HCT116 (cell line): ENCODE measurements around the gene CFAP54. TPM values are rescaled to one million over a fixed set of nuclear protein-coding genes. Genes with fewer than 3 reads are reported as not detected.

ENCODE experiments used
- ATAC-seq: fragments of 200-7000 bp; cut with Tn5 transposase; 2 replicates; pipeline ENCODE4 v1.9.1; 2020; ENCODE audit warnings: mild to moderate bottlenecking, moderate library complexity
- BruUV-seq: library from RNA; stranded (reverse); fragments of 400-500 nt; replicated peaks from 2 replicates; lab custom pipeline; 2021; lab: Mats Ljungman, UMichigan
- CTCF ChIA-PET: fragments of 300-600 bp; sonication (Branson Sonifier 250); formaldehyde crosslinking; loops from one replicate; lab custom pipeline; 2021; ENCODE audit warnings: antibody characterized with exemption; lab: Charles Lee
- POLR2A ChIA-PET: fragments of 300-600, 350-600 bp; sonication (Branson Sonifier 250); formaldehyde crosslinking; loops from one replicate; lab custom pipeline; 2021; ENCODE audit warnings: antibody characterized with exemption; lab: Charles Lee
- RAD21 ChIA-PET, 2 experiments: fragments of 300-600 bp; sonication (Branson Sonifier 250); formaldehyde crosslinking; loops; one replicate each; lab custom pipeline; 2023; ENCODE audit warnings: low total read pairs in 2 of 2; ENCODE audit not compliant: uncharacterized antibody in 2 of 2, unreplicated experiment in 2 of 2, low non-redundant PET in 1 of 2; lab: Charles Lee
- DNase-seq: peaks from one replicate; pipeline ENCODE4 v3.0.0-alpha.2; 2010; ENCODE audit warnings: low read depth, low spot score
- H2AFZ ChIP-seq: fragments of 200-600 bp; shearing (Covaris generic), sonication (generic); 2 replicates; pipeline ENCODE4 v1.6.1; 2017; ENCODE audit warnings: low read depth, mixed run types, mixed read lengths, antibody characterized with exemption, low read length; ENCODE audit not compliant: poor library complexity, severe bottlenecking
- H3K27ac ChIP-seq: 2 replicates; pipeline ENCODE4 v1.5.1; 2012; ENCODE audit warnings: low read depth, low read length
- H3K27me3 ChIP-seq: fragments of 200-600 bp; sonication (generic); 2 replicates; pipeline ENCODE4 v1.6.1; 2016; ENCODE audit warnings: mixed run types, low read length, mixed read lengths; ENCODE audit not compliant: insufficient read depth
- H3K36me3 ChIP-seq, 2 experiments: fragments of 200-500 bp in 1 of 2; fragments of 200-600 bp in 1 of 2; sonication (Bioruptor generic) in 1 of 2; sonication (generic) in 1 of 2; 2 replicates each; pipeline versions ENCODE4 v1.5.1 to v1.6.1; 2014 to 2016; ENCODE audit warnings: low read length in 2 of 2, inconsistent platforms in 1 of 2, mixed read lengths in 1 of 2, mixed run types in 1 of 2; ENCODE audit not compliant: insufficient read depth in 2 of 2, control insufficient read depth in 1 of 2
- H3K4me1 ChIP-seq, 2 experiments: fragments of 200-600 bp in 1 of 2; sonication (generic) in 1 of 2; 2 replicates each; pipeline versions ENCODE4 v1.5.1 to v1.6.1; 2012 to 2017; ENCODE audit warnings: low read length in 2 of 2, inconsistent platforms in 1 of 2, mild to moderate bottlenecking in 1 of 2, mixed read lengths in 1 of 2, mixed run types in 1 of 2, moderate library complexity in 1 of 2; ENCODE audit not compliant: insufficient read depth in 2 of 2, control insufficient read depth in 1 of 2
- H3K4me2 ChIP-seq: fragments of 200-600 bp; sonication (generic); 2 replicates; pipeline ENCODE4 v1.6.1; 2017; ENCODE audit warnings: mixed run types, low read length, mixed read lengths
- H3K4me3 ChIP-seq, 2 experiments: fragments of 200-600 bp in 1 of 2; sonication (generic) in 1 of 2; replicated peaks in 1 of 2; 2 replicates each; pipeline ENCODE4 v1.5.1; 2011 to 2016; ENCODE audit warnings: low read length in 2 of 2, control low read depth in 1 of 2, low read depth in 1 of 2, mild to moderate bottlenecking in 1 of 2, mixed read lengths in 1 of 2, mixed run types in 1 of 2
- H3K79me2 ChIP-seq: fragments of 200-600 bp; sonication (generic); 2 replicates; pipeline ENCODE4 v1.6.1; 2017; ENCODE audit warnings: mild to moderate bottlenecking, mixed run types, low read length, moderate library complexity, mixed read lengths; ENCODE audit not compliant: insufficient read depth
- H3K9ac ChIP-seq: fragments of 200-600 bp; sonication (generic); 2 replicates; pipeline ENCODE4 v1.6.1; 2016; ENCODE audit warnings: low read length, mixed read lengths
- H3K9me2 ChIP-seq: fragments of 200-600 bp; sonication (generic), shearing (Covaris generic); 2 replicates; pipeline ENCODE4 v1.6.1; 2017; ENCODE audit warnings: mixed run types, mild to moderate bottlenecking, moderate library complexity; ENCODE audit not compliant: insufficient read depth
- H3K9me3 ChIP-seq, 2 experiments: fragments of 200-500 bp in 1 of 2; fragments of 200-600 bp in 1 of 2; sonication (Bioruptor generic) in 1 of 2; sonication (generic) in 1 of 2; 2 replicates each; pipeline ENCODE4 v1.6.1; 2014 to 2017; ENCODE audit warnings: low read length in 2 of 2, mixed read lengths in 2 of 2, inconsistent platforms in 1 of 2, low read depth in 1 of 2, mild to moderate bottlenecking in 1 of 2, mixed run types in 1 of 2, moderate library complexity in 1 of 2; ENCODE audit not compliant: control insufficient read depth in 1 of 2, insufficient read depth in 1 of 2
- H4K20me1 ChIP-seq: fragments of 200-600 bp; sonication (generic), shearing (Covaris generic); 2 replicates; pipeline ENCODE4 v1.6.1; 2017; ENCODE audit warnings: mixed run types, mild to moderate bottlenecking, moderate library complexity; ENCODE audit not compliant: insufficient read depth
- CBX3 ChIP-seq: IDR thresholded peaks from 2 replicates; pipeline ENCODE4 v1.6.1; 2012; ENCODE audit warnings: low read depth
- ELF1 ChIP-seq: IDR thresholded peaks from 2 replicates; pipeline ENCODE4 v1.6.1; 2012; ENCODE audit warnings: low read depth, borderline replicate concordance
- EZH2phosphoT487 ChIP-seq: fragments of 200-600 bp; IDR thresholded peaks from 2 replicates; pipeline ENCODE4 v1.6.1; 2018; ENCODE audit warnings: antibody characterized with exemption, borderline replicate concordance
- FOSL1 ChIP-seq: IDR thresholded peaks from 2 replicates; pipeline ENCODE4 v1.6.1; 2012; ENCODE audit warnings: low read depth
- JUND ChIP-seq: IDR thresholded peaks from 2 replicates; pipeline ENCODE4 v1.6.1; 2012
- RAD21 ChIP-seq: IDR thresholded peaks from 2 replicates; pipeline ENCODE4 v1.6.1; 2012; ENCODE audit warnings: low read depth, mild to moderate bottlenecking
- YY1 ChIP-seq: IDR thresholded peaks from 2 replicates; pipeline ENCODE4 v1.6.1; 2011; ENCODE audit warnings: low read length, low read depth, moderate library complexity, mild to moderate bottlenecking; ENCODE audit not compliant: insufficient replicate concordance; ENCODE audit errors: extremely low read depth
- intact Hi-C: fragments of 100-400 bp; cut with micrococcal nuclease; formaldehyde crosslinking; loops from 2 replicates; pipeline ENCODE4 v1.10.0; 2022
- total RNA-seq: library from RNA; stranded (reverse); gene quantifications from one replicate; pipeline ENCODE4 v1.2.1, GENCODE V29; 2021; ENCODE audit not compliant: unreplicated experiment
- TF ChIP-seq, protein P1 (sequence below): IDR thresholded peaks from 2 replicates; pipeline ENCODE4 v1.6.1; 2011; ENCODE audit warnings: mild to moderate bottlenecking, low read length, moderate library complexity; ENCODE audit not compliant: insufficient replicate concordance; ENCODE audit errors: extremely low read depth
- TF ChIP-seq, protein P2 (sequence below), 3 experiments: fragments of 200-600 bp in 1 of 3; sonication (generic) in 1 of 3; IDR thresholded peaks in 2 of 3; conservative IDR thresholded peaks in 1 of 3; 2 replicates each; pipeline ENCODE4 v1.5.1; 2012 to 2017; ENCODE audit warnings: low read depth in 2 of 3, low read length in 2 of 3, antibody characterized with exemption in 1 of 3, borderline replicate concordance in 1 of 3, control low read depth in 1 of 3, mild to moderate bottlenecking in 1 of 3, mixed read lengths in 1 of 3, mixed run types in 1 of 3, moderate library complexity in 1 of 3; ENCODE audit not compliant: insufficient read depth in 1 of 3

CFAP54 gene
- total RNA-seq, 1 experiment from 2014 or later = 0.25 TPM

DNA sequence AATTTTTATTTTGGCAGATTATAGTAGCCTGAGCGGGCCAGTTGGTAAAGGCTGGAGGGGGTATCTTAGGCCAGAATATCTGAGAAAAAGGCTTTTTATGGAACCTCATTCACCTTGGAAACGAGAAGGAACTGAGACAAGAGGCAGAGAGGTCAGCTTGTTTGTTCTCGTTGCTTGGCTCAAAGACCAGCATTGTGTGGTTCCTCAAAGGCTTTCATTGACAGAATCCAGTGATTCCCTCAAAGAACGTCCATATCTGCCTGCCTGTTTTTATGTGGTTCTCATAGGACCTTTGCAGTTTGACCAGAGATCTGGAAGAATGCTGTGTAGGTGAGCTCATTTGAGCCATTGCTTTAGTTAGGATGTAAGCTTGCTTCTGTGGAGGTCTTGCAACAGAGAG is 117.3 kb downstream of the CFAP54 start:
- ChIA-PET POLR2A (no interaction called here), RAD21 (no interaction called here), CTCF (no interaction called here)
- Histone ChIP-seq H4K20me1 (no peaks in the 10 kb centered on the region), H3K27me3 (peaks cover 43% of the 10 kb centered on the region), H2AFZ (no peak overlapping the region), H3K9me2 (no peaks in the 10 kb centered on the region), H3K4me2 (no peak overlapping the region), H3K4me3 (no peak overlapping the region), H3K27ac (no peak overlapping the region), H3K36me3 (no peaks in the 10 kb centered on the region), H3K9ac (no peak overlapping the region), H3K79me2 (no peaks in the 10 kb centered on the region), H3K4me1 (no peaks in the 10 kb centered on the region), H3K9me3 (no peaks in the 10 kb centered on the region)
- ATAC-seq (no peak), DNase-seq (no peak)
- TF ChIP-seq EZH2phosphoT487 = 0 out of 2 replicates have a peak, but pooled peaks have one; percentile 37
- no peak for TF ChIP-seq RAD21
- no peak for TF ChIP-seq JUND
- TF ChIP-seq CBX3 = no peak
- no TSS peak for BruUV-seq
- intact Hi-C loops = no loop called here

DNA sequence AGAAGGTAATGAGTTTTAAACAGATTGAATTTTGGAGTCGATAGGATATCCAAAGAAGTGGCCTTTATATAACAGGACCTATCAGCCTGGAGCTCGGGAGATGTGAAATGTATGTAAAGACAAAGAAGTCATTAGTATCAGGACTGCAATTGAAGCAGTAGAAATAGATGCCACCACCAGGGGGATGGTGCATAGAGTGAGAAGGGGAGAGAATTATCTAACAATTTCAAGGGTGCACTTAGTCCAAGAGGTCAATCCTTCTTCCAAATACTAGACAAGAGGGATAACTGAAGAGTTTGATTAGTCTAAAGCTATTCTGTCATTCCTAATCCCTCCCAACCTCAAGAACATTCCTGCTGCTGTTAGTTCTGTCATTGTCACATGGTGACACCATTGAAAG is 127.8 kb downstream of the CFAP54 start:
- ChIA-PET POLR2A (no interaction called here), CTCF (interaction anchor here (0.7 kb wide), 1 partner anchor 104 kb away, joined by 3 read pairs; no protein-coding TSS in a partner anchor), RAD21 (no interaction called here)
- H3K9me3 ChIP-seq = no peaks in the 10 kb centered on the region
- H3K36me3 ChIP-seq = no peaks in the 10 kb centered on the region
- no peak overlapping the region for H3K4me3 ChIP-seq
- DNase-seq (no peak), ATAC-seq (peak; percentile 70)
- no peak overlapping the region for H3K27ac ChIP-seq
- H4K20me1 ChIP-seq = no peaks in the 10 kb centered on the region
- H3K4me2 ChIP-seq = no peak overlapping the region
- no peaks in the 10 kb centered on the region for H3K27me3 ChIP-seq
- H3K4me1 ChIP-seq = no peaks in the 10 kb centered on the region
- no peaks in the 10 kb centered on the region for H3K9me2 ChIP-seq
- H2AFZ ChIP-seq = no peak overlapping the region
- no peaks in the 10 kb centered on the region for H3K79me2 ChIP-seq
- TF ChIP-seq JUND = no peak
- TF ChIP-seq YY1 = no peak
- TF ChIP-seq ELF1 = no peak
- TF ChIP-seq FOSL1 = no peak
- TF ChIP-seq, protein P1, sequence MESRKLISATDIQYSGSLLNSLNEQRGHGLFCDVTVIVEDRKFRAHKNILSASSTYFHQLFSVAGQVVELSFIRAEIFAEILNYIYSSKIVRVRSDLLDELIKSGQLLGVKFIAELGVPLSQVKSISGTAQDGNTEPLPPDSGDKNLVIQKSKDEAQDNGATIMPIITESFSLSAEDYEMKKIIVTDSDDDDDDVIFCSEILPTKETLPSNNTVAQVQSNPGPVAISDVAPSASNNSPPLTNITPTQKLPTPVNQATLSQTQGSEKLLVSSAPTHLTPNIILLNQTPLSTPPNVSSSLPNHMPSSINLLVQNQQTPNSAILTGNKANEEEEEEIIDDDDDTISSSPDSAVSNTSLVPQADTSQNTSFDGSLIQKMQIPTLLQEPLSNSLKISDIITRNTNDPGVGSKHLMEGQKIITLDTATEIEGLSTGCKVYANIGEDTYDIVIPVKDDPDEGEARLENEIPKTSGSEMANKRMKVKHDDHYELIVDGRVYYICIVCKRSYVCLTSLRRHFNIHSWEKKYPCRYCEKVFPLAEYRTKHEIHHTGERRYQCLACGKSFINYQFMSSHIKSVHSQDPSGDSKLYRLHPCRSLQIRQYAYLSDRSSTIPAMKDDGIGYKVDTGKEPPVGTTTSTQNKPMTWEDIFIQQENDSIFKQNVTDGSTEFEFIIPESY = no peak
- TF ChIP-seq, protein P2, sequence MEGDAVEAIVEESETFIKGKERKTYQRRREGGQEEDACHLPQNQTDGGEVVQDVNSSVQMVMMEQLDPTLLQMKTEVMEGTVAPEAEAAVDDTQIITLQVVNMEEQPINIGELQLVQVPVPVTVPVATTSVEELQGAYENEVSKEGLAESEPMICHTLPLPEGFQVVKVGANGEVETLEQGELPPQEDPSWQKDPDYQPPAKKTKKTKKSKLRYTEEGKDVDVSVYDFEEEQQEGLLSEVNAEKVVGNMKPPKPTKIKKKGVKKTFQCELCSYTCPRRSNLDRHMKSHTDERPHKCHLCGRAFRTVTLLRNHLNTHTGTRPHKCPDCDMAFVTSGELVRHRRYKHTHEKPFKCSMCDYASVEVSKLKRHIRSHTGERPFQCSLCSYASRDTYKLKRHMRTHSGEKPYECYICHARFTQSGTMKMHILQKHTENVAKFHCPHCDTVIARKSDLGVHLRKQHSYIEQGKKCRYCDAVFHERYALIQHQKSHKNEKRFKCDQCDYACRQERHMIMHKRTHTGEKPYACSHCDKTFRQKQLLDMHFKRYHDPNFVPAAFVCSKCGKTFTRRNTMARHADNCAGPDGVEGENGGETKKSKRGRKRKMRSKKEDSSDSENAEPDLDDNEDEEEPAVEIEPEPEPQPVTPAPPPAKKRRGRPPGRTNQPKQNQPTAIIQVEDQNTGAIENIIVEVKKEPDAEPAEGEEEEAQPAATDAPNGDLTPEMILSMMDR (IDR thresholded peaks at IDR 0.05 in 2 of 3, conservative IDR thresholded peaks at IDR 0.05 in 1 of 3; ENCODE audit: borderline replicate concordance in 1 of 3, insufficient read depth in 1 of 3, low read depth in 2 of 3, low read length in 2 of 3) = peak in 2 of 3 experiments; percentile 41 to 52; a peak in 4 of 6 replicates
- TF ChIP-seq CBX3 = no peak
- no peak overlapping the region for H3K9ac ChIP-seq
- intact Hi-C loops = no loop called here
- no TSS peak for BruUV-seq
